ENCODE results near the gene MECP2. TPM values are rescaled to one million over a fixed set of nuclear protein-coding genes. Genes with fewer than 3 reads are reported as not detected.

Gene MECP2
- total and polyA plus RNA-seq, 8 donors = 25.5 to 47.1 (median 31.9) TPM

DNA sequence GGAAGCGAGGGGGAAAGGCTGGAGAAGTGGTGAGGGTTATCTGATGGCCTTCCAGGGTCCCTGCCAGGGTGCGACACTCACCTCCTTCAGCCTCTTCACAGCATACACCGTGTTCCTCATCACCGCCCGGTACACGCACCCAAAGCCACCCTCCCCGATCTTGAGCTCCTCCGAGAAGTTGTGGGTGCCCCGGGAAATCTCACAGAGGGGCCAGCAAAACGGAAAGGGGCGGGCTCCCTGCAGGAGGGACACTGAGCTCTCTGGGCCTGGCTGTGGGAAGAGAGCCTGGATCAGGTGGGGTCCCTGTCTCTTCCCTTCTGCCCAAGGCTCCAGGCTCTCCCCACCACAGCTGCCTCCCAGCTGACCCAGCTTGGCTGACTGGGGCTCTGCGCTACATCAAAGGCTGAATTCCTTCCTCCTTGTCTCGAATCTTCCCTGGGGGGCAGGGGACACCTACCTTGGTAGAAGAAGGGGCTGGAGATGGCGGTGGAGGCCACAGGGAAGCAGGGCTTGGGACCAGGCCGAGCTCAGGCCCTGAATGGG is 78.9 kb downstream of the MECP2 start:
- ATAC-seq (no peak), DNase-seq (no peak)
- intact Hi-C loops (cut with DNase I) = no loop called here
- Histone ChIP-seq H3K9me3 (no peaks in the 10 kb centered on the region), H3K27ac (peak overlapping the region in 1 of 2 donors; percentile 87), H3K36me3 (peaks cover 0 to 45% of the 10 kb centered on the region in 2 donors), H3K4me3 (peak overlapping the region; percentile 36 to 62), H3K4me1 (peaks cover 0 to 23% of the 10 kb centered on the region in 2 donors), H3K27me3 (no peaks in the 10 kb centered on the region)
- TF ChIP-seq CTCF (IDR thresholded peaks at IDR 0.05) = no peak

- ATAC-seq (no peak), DNase-seq (no peak)
- Histone ChIP-seq H3K4me1 (peaks cover 0 to 28% of the 10 kb centered on the region in 2 donors), H3K27ac (no peak overlapping the region), H3K27me3 (no peaks in the 10 kb centered on the region), H3K36me3 (peaks cover 0 to 50% of the 10 kb centered on the region in 2 donors), H3K4me3 (peak overlapping the region in 1 of 2 donors; percentile 62), H3K9me3 (no peaks in the 10 kb centered on the region)
- intact Hi-C loops (cut with DNase I) = no loop called here
- no peak for TF ChIP-seq CTCF (IDR thresholded peaks at IDR 0.05)
Observed at GRCh38 chrX:154017766-154018517, 79.6 kb downstream of the MECP2 start.

DNA sequence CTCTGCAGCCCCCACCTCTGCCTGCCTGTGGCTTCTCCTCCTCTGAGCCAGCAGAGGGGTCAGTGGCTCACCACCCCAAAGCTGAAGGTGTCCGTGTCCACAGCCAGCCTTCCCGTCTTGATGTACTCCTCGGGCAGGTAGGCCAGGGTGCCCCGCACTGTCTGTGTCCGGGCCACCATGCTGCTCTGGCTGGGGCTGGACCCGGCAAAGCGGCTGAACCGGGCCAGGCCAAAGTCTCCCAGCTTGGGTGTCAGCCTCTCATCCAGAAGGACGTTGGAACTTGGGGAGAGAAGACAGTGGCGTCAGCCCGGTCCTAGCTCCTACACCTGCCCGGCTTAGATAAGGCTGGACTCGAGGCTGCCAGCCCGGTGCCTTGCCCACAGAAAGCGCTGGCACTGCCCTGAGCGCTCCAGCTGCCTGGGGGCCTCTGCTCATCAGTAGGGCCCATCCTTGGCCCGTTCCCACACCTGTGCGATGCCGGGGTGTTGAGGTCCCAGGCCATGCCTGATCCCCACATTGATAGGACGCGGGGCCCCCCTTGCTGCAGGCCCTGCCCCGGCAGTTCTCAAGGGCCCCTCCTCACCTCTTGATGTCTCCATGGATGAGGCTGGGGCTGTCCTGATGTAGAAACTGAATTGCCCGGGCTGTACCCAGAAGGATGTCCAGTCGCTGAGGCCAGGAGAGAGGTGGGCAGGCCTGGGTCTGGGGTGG is 81.0 kb downstream of the MECP2 start:
- Histone ChIP-seq H3K4me3 (no peak overlapping the region), H3K27ac (no peak overlapping the region), H3K36me3 (peaks cover 0 to 64% of the 10 kb centered on the region in 2 donors), H3K4me1 (peaks cover 0 to 39% of the 10 kb centered on the region in 2 donors), H3K9me3 (no peaks in the 10 kb centered on the region), H3K27me3 (no peaks in the 10 kb centered on the region)
- TF ChIP-seq CTCF (IDR thresholded peaks at IDR 0.05) = no peak
- intact Hi-C loops (cut with DNase I) = no loop called here
- peak in 1 of 4 donors; percentile 28 for DNase-seq
- ATAC-seq = no peak

- intact Hi-C loops (cut with DNase I) = no loop called here
- peak in 1 of 4 donors; percentile 3 for DNase-seq
- Histone ChIP-seq H3K27ac (no peak overlapping the region), H3K9me3 (no peaks in the 10 kb centered on the region), H3K36me3 (peaks cover 0 to 72% of the 10 kb centered on the region in 2 donors), H3K4me3 (no peak overlapping the region), H3K27me3 (no peaks in the 10 kb centered on the region), H3K4me1 (peaks cover 0 to 46% of the 10 kb centered on the region in 2 donors)
- TF ChIP-seq CTCF (IDR thresholded peaks at IDR 0.05) = no peak
- ATAC-seq = no peak
Observed at GRCh38 chrX:154015581-154016264, 81.8 kb downstream of the MECP2 start.

Measured in left lung (tissue), 10 donors.